ENCODE measurements around the gene ZNF469.

GRCh38 chr16:88359008-88359407, 23.8 kb upstream of the ZNF469 start:
- TF ChIP-seq CTCF (IDR thresholded peaks at IDR 0.05) (no peak), POLR2A (IDR thresholded peaks at IDR 0.05) (no peak), POLR2AphosphoS5 (IDR thresholded peaks at IDR 0.05) (no peak), EP300 (IDR thresholded peaks at IDR 0.05; ENCODE audit: low read depth) (no peak)

Data from transverse colon (tissue), 4 donors.